GM21737 (cell line): ENCODE data around the gene PROCA1.
"Not testable (repeated sequence)": the region's sequence is repeated elsewhere in the genome, so short reads cannot be mapped to it uniquely, and the experiment has no call there.

Experiments
- ATAC-seq: cut with Tn5 transposase; IDR thresholded peaks from one replicate; pipeline ENCODE4 v1.9.1; 2021; ENCODE audit warnings: mild to moderate bottlenecking, moderate library complexity; ENCODE audit not compliant: unreplicated experiment

PROCA1 gene

DNA sequence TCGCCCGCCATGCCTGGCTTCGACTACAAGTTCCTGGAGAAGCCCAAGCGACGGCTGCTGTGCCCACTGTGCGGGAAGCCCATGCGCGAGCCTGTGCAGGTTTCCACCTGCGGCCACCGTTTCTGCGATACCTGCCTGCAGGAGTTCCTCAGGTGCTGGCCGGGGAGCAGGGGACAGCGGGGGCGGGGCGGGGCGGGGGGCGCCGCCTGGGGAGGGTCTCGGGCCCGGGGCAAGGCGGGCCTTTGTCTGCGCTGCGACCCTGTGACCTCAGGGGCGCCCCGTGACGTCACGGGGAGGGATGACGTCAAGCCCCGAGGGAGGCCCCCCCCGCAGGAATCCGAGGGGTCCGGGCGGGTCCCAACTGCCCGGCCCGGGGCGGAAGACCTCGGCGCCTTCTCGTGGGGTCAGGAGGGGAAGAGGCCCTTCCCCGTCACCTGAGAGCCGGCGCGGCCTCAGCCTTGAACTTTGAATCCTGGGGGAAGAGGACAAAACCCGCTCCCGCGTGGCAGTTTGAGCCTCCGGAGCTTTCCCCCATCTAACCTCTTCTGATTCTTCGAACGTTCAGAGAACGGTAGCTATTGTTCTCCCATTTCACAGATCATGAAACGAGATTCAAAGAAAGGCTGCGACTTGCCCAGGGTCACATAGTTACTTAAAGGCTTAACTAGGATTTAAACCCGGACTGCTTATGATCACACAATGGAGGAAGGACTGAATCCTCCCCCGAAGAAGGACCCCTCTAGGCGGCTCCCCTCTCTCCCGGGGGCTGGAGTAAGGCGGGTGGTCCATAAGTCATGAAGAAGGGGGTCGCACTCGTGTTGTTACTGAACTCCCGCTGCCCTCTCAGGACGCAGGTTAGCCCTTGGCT, 32.6 kb upstream of the PROCA1 start:
- peak; percentile 23 for ATAC-seq

DNA sequence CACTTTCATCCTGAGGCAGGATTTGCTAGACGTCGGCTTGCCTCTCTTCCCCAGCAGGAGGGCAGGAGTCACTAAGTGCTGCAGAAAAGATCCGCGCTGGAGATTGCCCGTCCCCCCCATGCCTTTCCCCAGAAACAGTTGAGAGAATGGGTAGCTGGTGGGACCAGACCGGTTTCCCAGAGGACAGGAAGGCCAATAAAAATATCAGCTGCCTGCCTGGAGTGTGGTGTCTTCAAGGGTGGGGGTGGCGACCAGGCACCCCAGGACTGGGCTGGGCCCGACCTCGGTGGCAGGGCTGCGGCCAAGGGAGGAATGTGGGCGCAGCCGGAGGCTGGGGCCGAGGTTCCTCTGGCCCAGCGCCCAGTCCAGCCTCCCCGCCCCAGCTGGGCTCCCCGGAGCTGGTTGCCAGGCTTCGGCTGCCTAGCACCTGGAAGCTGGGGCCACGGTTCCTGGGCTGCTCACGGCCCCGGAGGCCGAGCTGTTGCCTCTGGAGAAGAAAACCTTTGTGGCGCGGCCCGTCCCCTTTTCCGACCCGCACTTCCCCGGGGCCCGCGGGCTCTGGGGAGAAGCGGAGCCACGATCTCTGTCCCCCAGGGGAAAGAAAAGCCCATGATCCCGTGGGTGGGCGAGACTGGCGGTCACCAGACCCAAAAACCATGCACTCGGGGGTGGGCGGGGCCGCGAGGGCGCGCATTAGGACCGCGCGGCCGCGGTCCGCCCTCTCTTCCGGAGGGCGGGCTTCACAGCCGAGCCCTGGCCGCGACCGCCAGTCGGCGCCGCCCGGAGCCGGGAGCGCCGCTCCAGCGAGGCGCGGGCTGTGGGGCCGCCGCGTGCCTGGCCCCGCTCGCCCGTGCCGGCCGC, 31.8 kb upstream of the PROCA1 start, which contains the start of gene TRAF4:
TRAF4 (plus strand) TSS at position 769 of the 861 bp plus-strand sequence. CDS start 102 bp downstream, outside the sequence.
- peak; percentile 52 for ATAC-seq

DNA sequence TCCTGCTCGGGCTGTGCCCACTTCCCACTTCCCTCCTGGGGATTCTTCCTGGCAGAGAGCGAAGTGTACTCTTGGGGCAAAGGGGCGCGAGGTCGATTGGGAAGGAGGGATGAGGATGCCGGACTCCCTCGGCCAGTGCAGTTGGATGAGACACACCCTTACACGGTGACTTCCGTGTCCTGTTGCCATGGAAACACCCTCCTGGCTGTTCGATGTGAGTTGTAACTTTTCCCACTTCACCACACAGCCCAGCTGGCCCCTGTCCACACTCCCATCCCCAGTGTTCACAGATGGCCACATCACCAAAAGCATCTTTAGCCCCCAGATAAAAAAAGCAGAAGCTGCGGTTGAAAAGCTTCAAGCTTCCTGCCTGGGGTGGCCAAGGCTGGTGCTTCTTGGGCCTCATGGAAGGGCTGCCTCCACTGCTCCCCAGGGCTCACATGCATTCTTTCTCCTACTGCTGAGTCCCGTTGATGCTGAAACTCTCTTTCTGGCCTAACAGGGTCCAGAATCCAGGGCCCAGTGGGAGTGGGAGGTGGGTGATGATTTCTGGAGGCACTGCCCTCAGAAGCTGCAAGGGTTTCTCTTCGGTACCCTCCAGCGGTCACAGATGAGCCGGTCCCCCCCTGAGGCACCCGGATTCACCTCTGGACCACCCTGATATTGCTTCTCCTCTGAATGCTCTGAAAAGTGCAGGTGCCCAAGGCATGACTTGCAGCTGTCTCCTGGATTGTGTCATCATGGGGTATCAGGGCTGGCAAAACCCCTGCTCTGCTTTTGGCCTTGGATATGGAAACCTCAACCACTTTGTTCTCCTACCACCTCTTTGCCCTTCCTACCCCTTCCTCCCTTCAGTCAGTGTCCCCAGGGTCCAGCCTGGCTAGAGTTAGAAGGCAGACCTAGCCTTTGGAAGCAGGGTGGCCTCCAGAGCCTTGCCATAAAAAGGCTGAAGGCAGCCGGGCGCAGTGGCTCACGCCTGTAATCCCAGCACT, 30.0 kb upstream of the PROCA1 start:
- ATAC-seq, result no peak

DNA sequence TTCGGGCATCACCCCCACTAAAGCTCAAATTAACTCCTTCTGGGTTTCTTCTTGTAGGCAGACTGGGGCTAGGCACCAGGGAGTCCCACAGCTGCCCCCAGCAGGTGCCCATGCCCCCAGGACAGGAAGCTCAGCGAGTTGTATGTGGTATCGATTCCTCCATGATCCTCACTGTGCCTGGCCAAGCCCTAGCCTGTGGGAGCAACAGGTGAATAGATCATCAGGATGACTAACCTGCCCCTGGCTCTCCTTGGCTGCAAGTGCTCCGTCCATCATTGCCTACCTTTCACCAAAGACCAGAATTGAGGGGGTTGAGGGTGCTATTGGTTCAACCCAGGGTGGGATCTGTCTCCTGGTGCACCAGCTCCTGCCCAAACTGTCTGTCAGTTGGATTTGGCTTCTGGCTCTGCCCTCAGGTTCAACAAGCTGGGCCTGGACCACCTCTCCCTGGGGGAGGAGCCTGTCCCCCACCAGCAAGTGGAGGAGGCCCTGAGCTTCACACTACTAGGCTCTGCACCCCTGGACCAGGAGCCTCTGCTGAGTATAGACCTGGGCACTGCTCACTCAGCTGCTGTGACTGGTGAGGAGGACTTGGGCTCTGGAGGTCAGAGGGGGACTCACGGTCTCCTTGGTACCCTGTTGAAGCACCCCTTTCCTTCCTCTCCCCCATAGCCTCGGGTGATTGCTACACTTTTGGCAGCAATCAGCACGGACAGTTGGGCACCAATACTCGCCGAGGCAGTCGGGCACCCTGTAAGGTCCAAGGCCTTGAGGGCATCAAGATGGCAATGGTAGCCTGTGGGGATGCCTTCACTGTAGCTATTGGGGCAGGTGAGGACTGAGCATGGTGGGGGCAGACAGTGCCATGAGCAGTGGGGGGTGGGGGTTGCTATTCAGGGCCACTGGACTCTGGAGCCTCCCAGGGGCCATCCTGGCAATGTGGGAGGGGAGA, 29.0 kb upstream of the PROCA1 start:
- ATAC-seq, result no peak

DNA sequence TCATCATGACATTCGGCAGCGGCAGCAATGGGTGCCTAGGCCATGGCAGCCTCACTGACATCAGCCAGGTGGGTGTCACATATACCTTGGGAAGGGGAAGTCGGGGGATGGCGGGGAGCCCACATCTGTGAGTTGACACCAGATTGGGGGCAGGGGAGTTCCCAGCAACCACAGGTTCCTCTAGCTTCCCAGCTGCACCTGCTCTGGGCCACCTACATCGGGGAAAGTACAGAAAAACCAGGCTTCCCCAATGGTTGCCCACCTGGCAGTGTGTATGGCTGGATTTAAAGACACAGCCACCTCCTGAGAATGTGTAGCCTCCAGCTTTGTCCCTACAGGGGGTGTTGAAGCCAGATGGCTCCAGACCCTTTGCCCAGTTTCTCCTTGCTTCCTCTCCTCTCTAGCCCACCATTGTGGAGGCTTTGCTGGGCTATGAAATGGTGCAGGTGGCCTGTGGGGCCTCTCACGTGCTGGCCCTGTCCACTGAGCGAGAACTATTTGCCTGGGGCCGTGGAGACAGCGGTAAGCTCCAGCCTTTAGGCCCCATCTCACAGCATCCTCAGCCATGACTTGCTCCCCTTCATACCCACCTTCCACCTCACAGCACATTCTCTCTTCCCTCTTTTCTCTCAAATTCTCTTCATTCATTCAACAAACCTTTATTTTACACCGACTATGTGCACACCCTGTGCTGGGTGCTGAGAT, 27.1 kb upstream of the PROCA1 start:
- ATAC-seq, result peak; percentile 24

DNA sequence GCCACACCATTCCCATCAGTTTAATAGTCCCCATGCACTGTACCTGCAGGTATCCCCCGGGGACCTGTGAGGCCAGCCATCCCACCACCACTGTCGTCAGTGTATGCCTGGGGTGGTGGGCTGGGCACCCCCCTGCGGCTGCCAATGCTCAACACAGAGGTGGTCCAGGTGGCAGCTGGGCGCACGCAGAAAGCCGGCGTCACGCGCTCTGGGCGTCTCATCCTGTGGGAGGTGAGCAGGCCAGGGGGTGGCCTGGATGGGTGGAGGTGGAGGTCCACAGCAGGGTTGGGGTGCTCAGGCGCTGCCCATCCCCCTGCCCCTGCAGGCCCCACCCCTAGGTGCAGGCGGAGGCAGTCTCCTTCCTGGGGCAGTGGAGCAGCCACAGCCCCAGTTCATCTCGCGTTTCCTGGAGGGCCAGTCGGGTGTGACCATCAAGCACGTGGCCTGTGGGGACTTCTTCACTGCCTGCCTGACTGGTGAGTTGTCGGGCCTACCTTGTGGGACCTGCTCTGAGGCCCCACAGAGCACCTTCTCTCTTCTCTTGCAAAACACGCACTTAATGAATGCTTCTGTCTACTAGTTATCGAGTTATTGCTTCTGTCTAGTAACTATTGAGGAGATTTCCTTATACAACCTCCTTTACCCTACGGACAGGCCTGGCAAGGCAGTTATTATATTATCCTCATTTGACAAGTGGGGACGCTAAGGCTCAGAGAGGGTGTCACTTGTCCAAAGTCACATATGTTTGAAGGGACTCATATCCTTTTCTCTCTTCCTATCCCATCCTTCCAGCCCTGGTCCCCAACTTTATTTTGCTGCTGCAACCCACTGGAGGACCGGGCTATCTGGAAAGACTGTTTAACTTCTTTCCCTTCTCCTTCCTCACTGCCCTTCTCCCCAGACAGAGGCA, 26.3 kb upstream of the PROCA1 start:
- ATAC-seq, result peak; percentile 55

DNA sequence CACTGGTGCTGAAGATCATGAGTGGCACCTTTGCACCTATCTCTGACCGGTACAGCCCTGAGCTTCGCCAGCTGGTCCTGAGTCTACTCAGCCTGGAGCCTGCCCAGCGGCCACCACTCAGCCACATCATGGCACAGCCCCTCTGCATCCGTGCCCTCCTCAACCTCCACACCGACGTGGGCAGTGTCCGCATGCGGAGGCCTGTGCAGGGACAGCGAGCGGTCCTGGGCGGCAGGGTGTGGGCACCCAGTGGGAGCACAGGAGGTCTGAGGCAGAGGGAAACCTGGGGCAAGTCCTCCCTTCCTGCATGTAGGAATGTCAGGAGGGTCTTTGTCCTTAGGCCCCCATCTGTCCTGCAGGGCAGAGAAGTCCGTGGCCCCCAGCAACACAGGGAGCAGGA, 25.6 kb upstream of the PROCA1 start:
- no peak for ATAC-seq

DNA sequence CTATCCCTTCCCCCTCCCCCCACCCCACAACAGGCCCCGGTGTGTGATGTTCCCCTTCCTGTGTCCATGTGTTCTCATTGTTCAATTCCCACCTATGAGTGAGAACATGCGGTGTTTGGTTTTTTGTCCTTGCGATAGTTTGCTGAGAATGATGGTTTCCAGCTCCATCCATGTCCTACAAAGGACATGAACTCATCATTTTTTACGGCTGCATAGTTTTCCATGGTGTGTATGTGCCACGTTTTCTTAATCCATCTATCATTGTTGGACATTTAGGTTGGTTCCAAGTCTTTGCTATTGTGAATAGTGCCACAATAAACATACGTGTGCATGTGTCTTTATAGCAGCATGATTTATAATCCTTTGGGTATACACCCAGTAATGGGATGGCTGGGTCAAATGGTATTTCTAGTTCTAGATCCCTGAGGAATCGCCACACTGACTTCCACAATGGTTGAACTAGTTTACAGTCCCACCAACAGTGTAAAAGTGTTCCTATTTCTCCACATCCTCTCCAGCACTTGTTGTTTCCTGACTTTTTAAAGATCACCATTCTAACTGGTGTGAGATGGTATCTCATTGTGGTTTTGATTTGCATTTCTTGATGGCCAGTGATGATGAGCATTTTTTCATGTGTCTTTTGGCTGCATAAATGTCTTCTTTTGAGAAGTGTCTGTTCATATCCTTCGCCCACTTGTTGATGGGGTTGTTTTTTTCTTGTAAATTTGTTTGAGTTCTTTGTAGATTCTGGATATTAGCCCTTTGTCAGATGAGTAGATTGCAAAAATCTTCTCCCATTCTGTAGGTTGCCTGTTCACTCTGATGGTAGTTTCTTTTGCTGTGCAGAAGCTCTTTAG, 24.5 kb upstream of the PROCA1 start:
- ATAC-seq, result not testable (repeated sequence)

DNA sequence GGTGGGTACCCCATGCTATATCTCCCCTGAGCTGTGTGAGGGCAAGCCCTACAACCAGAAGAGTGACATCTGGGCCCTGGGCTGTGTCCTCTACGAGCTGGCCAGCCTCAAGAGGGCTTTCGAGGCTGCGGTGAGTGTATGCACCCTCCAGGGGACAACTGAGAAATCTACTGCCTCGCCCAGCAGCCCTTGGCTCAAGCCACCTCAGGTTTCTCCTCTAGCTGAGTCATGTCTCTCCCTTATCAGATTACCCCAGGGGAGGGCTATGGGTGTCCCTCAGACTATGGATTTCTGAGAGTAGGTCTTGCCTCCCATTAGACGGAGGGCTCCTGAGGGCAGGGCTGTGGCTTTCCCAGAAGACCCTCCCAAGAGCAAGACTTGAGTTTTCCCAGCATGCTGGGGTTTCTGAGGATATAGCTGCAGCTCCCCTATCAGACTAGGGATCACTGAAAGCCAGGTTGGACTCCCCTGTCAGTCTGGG, 23.6 kb upstream of the PROCA1 start:
- ATAC-seq, result no peak

DNA sequence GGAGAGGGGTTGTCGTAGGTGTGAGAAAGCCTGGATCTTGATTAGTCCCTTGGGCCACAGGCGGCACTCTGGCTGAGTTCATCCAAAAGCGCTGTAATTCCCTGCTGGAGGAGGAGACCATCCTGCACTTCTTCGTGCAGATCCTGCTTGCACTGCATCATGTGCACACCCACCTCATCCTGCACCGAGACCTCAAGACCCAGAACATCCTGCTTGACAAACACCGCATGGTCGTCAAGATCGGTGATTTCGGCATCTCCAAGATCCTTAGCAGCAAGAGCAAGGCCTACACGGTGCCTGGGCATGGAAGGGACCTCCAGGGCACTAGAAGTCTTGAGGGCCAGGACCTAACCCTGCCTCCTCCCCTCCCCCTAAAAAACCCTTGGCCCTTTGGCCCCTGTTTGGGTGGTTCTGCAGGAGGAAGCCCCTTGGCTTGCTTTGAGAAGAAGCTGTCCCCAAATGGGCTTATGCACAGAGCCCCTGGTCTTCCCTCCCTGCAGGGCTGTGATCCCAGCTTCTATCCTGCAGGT, 23.1 kb upstream of the PROCA1 start:
- no peak for ATAC-seq

DNA sequence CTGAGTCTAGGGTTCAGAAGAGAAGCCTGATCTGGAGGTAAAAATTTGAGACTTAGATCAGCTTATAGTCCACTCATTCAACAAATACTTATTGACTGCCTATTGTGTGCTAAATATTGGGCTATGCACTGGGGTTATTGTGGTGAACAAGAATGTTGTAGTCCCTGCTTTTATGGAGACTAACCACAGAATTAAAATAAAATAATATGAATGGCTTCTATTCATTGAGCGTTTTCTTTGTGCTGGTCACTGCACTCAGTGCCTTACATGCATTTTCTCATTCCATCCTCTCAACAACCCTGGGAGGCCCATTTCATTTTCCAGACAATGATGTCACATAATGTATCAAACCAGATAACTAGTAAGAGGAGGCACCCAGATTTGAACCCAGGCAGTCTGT, 21.7 kb upstream of the PROCA1 start:
- ATAC-seq, result no peak

DNA sequence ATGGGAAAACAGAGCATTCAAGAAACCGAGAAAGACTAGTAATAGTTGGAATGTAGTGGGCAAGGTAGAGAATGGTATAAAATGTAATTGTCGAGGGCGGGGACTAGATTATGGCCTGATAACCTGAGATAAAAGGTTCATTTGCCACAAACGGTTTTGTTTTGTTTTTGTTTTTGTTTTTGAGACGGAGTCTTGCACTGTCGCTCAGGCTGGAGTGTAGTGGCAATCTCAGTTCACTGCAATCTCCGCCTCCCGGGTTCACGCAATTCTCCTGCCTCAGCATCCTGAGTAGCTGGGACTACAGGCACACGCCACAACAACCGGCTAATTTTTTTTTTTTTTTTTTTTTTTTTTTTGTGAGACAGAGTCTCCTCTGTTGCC, 18.3 kb upstream of the PROCA1 start:
- ATAC-seq, result no peak

DNA sequence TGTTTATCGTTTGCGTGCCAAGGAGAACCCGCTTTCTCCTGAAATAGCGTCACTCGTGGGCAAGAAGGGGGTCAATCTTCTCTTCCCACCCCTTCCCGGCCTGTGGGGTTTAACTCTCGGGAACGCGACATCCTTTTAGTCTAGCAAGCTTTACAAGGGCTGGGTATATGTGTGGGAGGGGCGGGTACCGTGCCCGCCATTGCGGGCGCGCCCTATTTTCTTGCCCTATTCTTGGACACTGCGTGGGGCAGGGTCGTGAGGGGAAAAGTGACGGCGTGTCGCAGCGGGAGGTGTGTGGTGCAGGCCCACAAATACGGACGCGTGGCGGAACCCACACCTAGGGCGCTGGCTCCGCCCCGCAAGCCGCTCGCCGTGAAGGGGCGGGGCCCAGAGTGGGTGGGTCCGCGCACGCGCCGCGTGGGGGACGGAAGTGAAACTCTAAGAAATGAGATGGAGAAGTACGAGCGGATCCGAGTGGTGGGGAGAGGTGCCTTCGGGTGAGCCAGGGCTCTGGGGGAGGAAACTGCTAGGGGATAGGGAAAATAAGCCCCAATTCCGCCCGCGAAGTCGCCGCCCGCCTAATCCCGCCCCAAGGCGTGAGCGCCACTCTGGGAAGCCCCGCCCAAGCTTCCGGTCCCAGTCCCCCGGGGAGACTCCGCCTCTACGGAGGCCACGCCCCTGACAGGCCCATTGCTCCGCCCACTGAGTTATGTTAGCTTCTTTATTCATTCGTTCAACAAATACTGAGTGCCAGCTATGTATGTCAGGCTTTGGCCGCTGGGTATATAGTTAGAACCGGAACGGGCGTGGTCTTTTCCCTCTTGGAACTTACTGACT, 16.9 kb upstream of the PROCA1 start, which contains the start of gene NEK8:
NEK8 (plus strand) TSS at position 425 of the 837 bp plus-strand sequence; CDS start at position 451, 26 bp downstream.
- peak; percentile 39 for ATAC-seq

DNA sequence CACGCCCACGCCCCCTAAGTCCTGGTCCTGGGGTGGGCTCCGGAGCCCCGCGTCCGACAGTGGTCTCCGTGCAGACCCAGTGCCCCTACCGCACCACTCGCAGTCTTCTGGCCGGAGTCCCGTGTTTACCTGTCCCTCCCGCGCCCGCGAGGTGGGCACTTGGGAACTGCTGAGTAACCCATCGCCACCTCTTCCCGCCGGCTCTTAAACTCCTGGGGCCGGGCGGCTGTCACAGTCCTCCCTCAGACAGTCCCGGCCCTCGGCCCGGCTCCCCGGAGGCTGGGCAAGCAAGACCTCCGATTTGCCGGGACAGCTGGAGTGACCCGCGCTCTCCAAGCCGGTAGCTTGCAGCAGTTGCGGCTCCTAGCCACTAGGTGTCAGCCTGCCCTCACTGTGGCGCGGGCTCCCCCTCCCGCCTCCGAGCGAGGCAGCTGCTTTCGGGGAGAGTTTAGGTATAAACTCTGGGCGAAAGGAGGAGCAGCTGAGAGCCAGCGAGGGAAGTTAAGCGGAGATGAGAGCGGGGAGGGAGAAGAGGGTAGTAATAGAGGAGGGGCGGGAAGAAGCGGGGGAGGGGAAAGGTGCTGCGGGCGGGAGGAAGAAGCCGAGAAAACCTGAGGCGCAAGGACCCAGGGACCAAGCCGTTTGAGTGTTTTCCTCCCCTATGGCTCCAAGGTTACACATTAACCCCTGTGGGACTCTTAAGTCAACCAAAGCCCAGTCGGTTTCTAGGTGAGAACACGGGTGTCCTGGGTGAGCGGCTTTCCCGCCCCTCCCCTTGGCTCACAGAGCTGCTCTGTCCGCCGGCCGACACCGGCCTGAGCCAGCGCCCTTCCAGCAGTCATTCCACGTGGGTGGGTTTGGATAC, 15.2 kb upstream of the PROCA1 start:
- peak; percentile 36 for ATAC-seq

DNA sequence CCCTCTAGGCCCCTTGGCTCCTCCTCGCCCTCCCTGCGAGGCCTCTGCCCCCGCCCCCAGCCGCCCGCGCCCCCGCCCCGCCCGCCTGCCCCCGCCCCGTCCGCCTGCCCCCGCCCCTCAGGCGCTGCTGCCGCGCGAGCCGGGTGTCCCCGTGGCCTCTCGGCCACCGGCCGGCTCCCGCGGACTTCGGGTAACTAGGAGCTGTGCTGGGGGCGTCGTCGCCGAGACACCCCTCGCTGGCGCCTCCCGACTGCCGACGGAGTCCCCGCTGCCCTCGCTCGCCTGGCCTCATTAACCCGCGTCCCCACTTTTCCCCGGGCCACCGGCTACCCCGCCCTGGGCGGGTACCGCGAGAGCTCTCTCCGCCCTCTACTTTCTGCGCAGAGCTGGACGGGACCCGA, 14.5 kb upstream of the PROCA1 start, which contains the start of gene TLCD1:
TLCD1 (minus strand) TSS at position 8 of the 401 bp plus-strand sequence. CDS start 136 bp downstream, outside the sequence.
- ATAC-seq, result no peak
